ENCODE data around the gene ZCCHC8.
"Not testable (repeated sequence)": the region's sequence is repeated elsewhere in the genome, so short reads cannot be mapped to it uniquely, and the experiment has no call there.

ZCCHC8 gene

GRCh38 chr12:122471324-122472226, 29.2 kb downstream of the ZCCHC8 start:
- peak; percentile 17 for DNase-seq (ENCODE audit: low spot score)

GRCh38 chr12:122470576-122470975, 30.2 kb downstream of the ZCCHC8 start:
- not testable (repeated sequence) for DNase-seq (ENCODE audit: low spot score)

DNA sequence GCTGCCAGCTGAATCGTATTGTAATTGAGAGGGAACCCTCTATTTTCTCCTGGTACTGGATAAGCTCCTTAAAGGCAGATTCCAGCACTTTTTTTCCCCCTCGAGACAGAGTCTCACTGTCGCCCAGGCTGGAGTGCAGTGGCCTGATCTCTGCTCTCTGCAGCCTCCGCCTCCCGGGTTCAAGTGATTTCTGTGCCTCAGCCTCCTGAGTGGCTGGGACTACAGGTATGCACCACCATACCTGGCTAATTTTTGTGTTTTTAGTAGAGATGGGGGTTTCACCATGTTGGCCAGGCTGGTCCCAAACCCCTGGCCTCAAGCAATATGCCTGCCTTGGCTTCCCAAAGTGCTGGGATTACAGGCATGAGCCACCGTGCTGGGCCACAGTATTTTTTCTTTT, 30.9 kb downstream of the ZCCHC8 start:
- not testable (repeated sequence) for DNase-seq (ENCODE audit: low spot score)

- DNase-seq (ENCODE audit: low spot score): no peak
These were observed 32.7 kb downstream of the ZCCHC8 start for GRCh38 chr12:122467983-122468382.

DNA sequence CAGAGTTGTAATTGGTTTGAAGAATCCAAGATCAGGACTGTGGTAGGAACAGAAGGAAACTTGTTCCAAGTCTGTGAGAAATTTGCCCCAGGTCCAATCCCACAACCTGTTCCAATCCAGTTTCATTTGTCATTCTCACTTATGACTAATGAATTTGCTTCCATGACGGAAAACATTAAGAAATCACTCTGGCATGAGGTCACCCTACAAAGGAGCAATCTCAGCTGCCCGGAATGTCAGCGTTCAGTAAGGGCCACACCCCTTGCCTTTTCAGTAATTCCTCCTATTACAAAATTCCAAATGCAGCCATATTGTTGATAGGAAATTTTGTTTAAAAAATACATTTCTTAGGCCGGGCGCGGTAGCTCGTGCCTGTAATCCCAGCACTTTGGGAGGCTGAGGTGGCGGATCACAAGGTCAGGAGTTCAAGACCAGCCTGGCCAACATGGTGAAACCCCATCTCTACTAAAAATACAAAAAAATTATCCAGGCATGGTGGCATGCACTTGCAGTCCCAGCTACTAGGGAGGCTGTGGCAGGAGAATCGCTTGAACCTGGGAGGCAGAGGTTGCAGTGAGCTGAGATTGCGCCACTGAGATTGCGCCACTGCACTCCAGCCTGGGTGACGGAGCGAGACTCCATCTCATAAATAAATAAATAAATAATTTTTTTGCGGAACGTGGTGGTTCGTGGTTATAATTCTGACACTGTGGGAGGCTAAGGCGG, 36.3 kb downstream of the ZCCHC8 start:
- peak; percentile 22 for DNase-seq (ENCODE audit: low spot score)

DNA sequence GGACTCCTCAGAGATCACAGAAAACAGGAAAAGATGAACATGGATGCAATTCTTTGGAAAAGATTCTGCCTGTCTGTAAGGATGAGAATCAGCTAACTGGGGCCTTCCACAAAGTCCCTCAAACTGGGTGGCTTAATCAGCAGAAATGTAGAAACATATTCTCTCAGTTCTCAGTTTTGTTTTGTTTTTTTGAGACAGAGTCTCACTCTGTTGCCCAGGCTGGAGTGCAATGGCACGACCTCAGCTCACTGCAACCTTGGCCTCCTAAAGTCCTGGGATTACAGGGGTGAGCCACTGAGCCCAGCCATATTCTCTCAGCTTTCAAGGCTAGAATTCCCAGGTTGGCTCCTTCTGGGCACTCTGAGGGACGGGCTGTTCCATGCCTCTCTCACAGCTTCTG, 40.1 kb downstream of the ZCCHC8 start:
- DNase-seq (ENCODE audit: low spot score): no peak

DNA sequence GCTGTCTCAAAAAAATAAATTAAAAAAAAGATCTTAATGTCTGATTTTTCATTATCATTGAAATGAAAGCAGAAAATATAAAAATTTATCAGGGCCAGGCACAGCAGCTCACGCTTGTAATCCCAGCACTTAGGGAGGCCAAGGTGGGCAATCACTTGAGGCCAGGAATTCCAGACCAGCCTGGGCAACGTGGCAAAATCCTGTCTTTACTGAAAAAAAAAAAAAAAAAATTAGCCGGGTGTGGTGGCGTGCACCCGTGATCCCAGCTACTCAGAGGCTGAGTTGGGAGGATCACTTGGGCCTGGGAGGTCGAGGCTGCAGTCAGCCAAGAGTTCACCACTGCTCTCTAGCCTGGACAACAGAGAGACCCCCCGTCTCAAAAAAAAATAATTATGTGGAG, 40.7 kb downstream of the ZCCHC8 start:
- no peak for DNase-seq (ENCODE audit: low spot score)

- no peak for DNase-seq (ENCODE audit: low spot score)
These were observed 41.5 kb downstream of the ZCCHC8 start for GRCh38 chr12:122459211-122459610.

DNA sequence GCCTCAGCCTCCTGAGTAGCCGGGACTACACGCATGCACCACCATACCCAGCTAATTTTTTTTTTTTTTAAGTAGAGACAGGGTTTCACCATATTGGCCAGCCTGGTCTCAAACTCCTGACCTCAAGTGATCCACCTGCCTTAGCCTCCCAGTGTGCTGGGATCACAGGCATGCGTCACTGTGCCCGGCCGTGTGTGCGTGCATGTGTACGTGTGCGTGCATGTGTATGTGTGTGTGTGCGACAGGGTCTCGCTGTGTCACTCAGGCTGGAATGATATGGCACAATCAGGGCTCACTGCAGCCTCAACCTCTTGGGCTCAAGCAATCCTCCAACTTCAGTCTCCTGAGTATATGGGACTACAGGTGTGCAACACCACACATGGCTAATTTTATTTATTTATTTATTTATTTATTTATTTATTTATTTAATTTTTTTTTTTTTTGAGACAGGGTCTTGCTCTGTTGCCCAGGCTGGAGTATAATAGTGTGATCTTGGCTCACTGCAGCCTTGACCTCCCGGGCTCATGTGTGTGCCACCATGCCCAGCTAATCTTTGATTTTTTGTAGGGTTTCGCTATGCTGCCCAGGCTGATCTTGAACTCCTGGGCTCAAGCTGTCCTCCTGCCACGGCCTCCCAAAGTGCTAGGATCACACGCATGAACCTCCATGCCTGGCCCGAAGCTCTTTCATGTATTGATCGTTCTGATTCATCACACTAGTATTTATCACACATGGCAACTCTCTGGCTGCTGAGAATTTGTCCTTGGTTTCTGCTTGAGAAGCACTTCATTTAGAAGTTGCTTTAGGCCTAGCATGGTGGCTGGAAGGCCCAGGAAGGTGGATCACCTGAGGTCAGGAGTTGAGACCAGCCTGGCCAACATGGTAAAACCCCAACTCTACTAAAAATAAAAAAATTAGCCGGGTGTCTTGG, 42.4 kb downstream of the ZCCHC8 start:
- no peak for DNase-seq (ENCODE audit: low spot score)

GRCh38 chr12:122457627-122458026, 43.1 kb downstream of the ZCCHC8 start:
- no peak for DNase-seq (ENCODE audit: low spot score)

GRCh38 chr12:122454739-122455138, 46.0 kb downstream of the ZCCHC8 start:
- DNase-seq (ENCODE audit: low spot score): no peak

- no peak for DNase-seq (ENCODE audit: low spot score)
These were observed 46.4 kb downstream of the ZCCHC8 start for GRCh38 chr12:122454250-122454721.

DNA sequence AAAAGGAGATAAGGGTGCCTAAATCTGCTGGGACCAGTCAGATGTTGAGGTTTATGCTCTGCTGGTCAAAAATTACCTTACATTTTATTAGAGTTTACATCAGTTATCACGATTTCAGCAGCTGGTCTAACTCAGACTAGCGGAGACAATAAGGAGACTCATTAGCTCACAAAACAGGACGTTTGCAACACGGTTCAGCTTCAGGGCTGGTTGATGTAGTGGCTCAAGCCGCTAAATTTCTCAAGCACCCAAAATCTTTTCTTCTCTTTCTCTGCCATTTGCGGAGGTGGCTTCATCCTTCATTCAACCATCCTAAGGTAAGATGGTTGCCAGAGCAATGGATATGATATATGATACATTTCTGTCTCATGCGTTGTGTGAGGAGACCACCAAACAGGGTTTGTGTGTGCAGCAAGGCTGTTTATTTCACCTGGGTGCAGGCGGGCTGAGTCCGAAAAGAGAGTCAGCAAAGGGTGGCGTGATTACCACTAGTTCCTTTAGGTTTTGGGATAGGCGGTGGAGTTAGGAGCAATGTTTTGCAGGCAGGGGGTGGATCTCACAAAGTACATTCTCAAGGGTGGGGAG, 47.9 kb downstream of the ZCCHC8 start:
- DNase-seq (ENCODE audit: low spot score): no peak

DNA sequence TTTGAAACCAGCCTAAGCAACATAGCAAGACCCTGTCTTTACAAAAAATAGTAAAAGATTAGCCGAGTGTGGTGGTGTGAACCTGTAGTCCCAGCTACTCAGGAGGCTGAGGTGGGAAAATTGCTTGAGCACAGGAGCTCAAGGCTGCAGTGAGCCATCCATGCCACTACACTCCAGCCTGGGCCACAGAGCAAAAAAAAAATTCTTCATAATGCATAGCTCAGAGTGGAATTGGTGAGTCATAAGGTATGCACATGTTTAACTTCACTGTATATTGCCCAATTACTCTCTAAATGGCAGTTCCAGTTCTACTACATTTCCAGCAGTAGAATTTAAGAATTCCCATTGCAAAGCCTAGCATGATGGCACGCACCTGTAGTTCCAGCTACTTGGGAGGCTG, 51.4 kb downstream of the ZCCHC8 start:
- no peak for DNase-seq (ENCODE audit: low spot score)

GRCh38 chr12:122447825-122448224, 52.9 kb downstream of the ZCCHC8 start:
- DNase-seq (ENCODE audit: low spot score): not testable (repeated sequence)

DNA sequence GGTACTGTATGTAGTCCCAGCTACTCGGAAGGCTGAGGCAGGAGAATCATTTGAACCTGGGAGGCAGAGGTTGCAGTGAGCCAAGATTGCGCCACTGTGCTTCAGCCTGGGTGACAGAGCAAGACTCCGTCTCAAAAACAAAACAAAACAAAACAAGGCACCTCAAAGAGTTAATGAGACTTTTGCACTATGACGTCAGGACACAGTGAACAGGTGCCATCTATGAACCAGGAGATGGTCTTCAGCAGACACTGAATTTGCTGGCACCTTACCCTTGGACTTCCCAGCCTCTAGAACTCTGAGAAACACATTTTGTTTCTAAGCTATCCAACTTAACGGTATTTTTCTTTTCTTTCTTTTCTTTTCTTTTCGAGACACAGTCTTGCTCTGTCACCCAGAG, 54.3 kb downstream of the ZCCHC8 start:
- DNase-seq (ENCODE audit: low spot score): not testable (repeated sequence)

DNA sequence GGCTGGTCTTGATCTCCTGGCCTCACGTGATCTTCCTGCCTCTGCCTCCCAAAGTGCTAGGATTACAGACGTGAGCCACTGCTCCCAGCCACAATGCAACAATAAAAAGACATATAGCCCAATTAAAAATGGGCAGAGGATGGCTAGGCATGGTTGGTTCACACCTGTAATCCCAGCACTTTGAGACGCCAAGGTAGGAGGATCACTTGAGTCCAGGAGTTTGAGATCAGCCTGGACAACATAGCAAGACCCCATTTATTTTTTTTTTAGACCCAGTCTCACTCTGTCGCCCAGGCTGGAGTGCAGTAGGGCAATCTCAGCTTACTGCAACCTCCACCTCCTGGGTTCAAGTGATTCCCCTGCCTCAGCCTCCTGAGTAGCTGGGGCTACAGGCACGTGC, 56.7 kb downstream of the ZCCHC8 start:
- not testable (repeated sequence) for DNase-seq (ENCODE audit: low spot score)

GRCh38 chr12:122438822-122439221, 61.9 kb downstream of the ZCCHC8 start:
- not testable (repeated sequence) for DNase-seq (ENCODE audit: low spot score)

DNA sequence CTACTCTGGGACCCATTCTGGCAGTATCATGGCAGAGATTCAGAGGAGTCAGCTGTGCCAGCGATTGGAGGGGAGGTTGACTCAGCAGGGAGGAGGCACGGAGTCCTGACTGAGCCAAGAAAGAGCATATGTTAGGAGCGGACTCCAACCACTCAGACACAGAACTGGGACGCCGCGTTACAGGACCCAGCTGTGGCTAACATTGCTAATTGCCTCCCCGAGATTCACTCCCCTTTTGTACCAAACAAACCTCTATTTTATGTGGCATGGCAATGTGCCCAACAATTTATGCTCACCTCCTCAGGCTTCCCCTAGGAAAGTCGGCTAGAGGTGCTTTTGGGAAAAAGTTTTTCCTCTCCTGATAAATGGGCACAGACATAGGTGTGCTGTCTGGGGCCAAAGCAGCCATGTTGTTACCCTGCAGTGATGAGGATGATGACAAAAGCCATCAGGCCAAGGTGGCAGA, 63.0 kb downstream of the ZCCHC8 start:
- no peak for DNase-seq (ENCODE audit: low spot score)

DNA sequence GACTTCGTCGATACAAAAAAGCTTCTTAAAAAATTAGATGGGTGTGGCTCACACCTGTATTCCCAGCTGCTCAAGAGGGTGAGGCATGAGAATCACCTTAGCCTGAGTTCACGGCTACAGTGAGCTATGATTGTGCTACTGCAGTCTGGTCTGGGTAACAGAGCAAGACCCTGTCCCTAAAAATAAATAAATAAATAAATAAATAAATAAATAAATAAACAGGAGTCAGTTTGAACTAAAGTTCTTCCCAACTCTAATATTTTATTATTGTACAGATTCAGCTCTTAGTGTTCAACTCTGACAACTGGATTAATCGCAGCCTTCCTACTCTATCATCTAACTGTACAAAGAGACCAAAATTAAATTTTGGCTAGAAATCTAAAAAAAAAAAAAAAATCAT, 65.5 kb downstream of the ZCCHC8 start:
- no peak for DNase-seq (ENCODE audit: low spot score)

GRCh38 chr12:122429043-122429442, 71.7 kb downstream of the ZCCHC8 start:
- not testable (repeated sequence) for DNase-seq (ENCODE audit: low spot score)

Measured in HuH-7 (cell line).